Measurements from ENCODE around the gene CPN2. TPM values are rescaled to one million over a fixed set of nuclear protein-coding genes. Genes with fewer than 3 reads are reported as not detected.

Gene CPN2
- total and polyA plus RNA-seq, 2 of the 13 experiments (the other 11 are each of a cell fraction or from before 2014, with no cell fraction given) = 26.7 to 27.7 TPM

GRCh38 chr3:194320744-194321243 lies 30.3 kb downstream of the CPN2 start (continued):
- TF ChIP-seq ELK4 (CRISPR knock-in tag; IDR thresholded peaks at IDR 0.05; ENCODE audit: borderline replicate concordance) = no peak
- no peak for TF ChIP-seq ZNF790 (CRISPR knock-in tag; IDR thresholded peaks at IDR 0.05; ENCODE audit: borderline replicate concordance)
- TF ChIP-seq, protein P1, sequence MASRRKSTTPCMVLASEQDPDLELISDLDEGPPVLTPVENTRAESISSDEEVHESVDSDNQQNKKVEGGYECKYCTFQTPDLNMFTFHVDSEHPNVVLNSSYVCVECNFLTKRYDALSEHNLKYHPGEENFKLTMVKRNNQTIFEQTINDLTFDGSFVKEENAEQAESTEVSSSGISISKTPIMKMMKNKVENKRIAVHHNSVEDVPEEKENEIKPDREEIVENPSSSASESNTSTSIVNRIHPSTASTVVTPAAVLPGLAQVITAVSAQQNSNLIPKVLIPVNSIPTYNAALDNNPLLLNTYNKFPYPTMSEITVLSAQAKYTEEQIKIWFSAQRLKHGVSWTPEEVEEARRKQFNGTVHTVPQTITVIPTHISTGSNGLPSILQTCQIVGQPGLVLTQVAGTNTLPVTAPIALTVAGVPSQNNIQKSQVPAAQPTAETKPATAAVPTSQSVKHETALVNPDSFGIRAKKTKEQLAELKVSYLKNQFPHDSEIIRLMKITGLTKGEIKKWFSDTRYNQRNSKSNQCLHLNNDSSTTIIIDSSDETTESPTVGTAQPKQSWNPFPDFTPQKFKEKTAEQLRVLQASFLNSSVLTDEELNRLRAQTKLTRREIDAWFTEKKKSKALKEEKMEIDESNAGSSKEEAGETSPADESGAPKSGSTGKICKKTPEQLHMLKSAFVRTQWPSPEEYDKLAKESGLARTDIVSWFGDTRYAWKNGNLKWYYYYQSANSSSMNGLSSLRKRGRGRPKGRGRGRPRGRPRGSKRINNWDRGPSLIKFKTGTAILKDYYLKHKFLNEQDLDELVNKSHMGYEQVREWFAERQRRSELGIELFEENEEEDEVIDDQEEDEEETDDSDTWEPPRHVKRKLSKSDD (CRISPR knock-in tag; IDR thresholded peaks at IDR 0.05; ENCODE audit: low read depth) = no peak
- TF ChIP-seq, protein P2, sequence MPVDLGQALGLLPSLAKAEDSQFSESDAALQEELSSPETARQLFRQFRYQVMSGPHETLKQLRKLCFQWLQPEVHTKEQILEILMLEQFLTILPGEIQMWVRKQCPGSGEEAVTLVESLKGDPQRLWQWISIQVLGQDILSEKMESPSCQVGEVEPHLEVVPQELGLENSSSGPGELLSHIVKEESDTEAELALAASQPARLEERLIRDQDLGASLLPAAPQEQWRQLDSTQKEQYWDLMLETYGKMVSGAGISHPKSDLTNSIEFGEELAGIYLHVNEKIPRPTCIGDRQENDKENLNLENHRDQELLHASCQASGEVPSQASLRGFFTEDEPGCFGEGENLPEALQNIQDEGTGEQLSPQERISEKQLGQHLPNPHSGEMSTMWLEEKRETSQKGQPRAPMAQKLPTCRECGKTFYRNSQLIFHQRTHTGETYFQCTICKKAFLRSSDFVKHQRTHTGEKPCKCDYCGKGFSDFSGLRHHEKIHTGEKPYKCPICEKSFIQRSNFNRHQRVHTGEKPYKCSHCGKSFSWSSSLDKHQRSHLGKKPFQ (CRISPR knock-in tag; IDR thresholded peaks at IDR 0.05; ENCODE audit: insufficient replicate concordance) = no peak
- TF ChIP-seq, protein P3, sequence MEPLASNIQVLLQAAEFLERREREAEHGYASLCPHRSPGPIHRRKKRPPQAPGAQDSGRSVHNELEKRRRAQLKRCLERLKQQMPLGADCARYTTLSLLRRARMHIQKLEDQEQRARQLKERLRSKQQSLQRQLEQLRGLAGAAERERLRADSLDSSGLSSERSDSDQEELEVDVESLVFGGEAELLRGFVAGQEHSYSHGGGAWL (CRISPR knock-in tag; IDR thresholded peaks at IDR 0.05) = no peak
- TF ChIP-seq EZH2 (conservative IDR thresholded peaks at IDR 0.05; ENCODE audit: low read depth, low read length) = no peak
- TF ChIP-seq, protein P4, sequence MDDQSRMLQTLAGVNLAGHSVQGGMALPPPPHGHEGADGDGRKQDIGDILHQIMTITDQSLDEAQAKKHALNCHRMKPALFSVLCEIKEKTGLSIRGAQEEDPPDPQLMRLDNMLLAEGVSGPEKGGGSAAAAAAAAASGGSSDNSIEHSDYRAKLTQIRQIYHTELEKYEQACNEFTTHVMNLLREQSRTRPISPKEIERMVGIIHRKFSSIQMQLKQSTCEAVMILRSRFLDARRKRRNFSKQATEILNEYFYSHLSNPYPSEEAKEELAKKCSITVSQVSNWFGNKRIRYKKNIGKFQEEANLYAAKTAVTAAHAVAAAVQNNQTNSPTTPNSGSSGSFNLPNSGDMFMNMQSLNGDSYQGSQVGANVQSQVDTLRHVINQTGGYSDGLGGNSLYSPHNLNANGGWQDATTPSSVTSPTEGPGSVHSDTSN (CRISPR knock-in tag; IDR thresholded peaks at IDR 0.05; ENCODE audit: borderline replicate concordance) = no peak
- TF ChIP-seq IRX3 (CRISPR knock-in tag; IDR thresholded peaks at IDR 0.05; ENCODE audit: borderline replicate concordance, low read depth) = no peak
- no peak for TF ChIP-seq MEF2D (CRISPR knock-in tag; IDR thresholded peaks at IDR 0.05)
- TF ChIP-seq DNMT3B (CRISPR knock-in tag; conservative IDR thresholded peaks at IDR 0.05) = 0 out of 2 replicates have a peak, but pooled peaks have one; percentile 29
- TF ChIP-seq, protein P5, sequence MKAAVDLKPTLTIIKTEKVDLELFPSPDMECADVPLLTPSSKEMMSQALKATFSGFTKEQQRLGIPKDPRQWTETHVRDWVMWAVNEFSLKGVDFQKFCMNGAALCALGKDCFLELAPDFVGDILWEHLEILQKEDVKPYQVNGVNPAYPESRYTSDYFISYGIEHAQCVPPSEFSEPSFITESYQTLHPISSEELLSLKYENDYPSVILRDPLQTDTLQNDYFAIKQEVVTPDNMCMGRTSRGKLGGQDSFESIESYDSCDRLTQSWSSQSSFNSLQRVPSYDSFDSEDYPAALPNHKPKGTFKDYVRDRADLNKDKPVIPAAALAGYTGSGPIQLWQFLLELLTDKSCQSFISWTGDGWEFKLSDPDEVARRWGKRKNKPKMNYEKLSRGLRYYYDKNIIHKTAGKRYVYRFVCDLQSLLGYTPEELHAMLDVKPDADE (CRISPR knock-in tag; IDR thresholded peaks at IDR 0.05) = no peak
- TF ChIP-seq POLR2G (IDR thresholded peaks at IDR 0.05; ENCODE audit: low read depth, low read length) = no peak
- no peak for TF ChIP-seq HIC2 (CRISPR knock-in tag; IDR thresholded peaks at IDR 0.05; ENCODE audit: low read depth)
- no peak for TF ChIP-seq TOPORS (CRISPR knock-in tag; IDR thresholded peaks at IDR 0.05)
- TF ChIP-seq ZNF34 (CRISPR knock-in tag; IDR thresholded peaks at IDR 0.05; ENCODE audit: borderline replicate concordance) = no peak
- TF ChIP-seq ZNF263 (CRISPR knock-in tag; IDR thresholded peaks at IDR 0.05) = peak; percentile 29; the same call in 1 of the 2 replicates
- no peak for TF ChIP-seq ARHGAP35 (CRISPR knock-in tag; IDR thresholded peaks at IDR 0.05; ENCODE audit: borderline replicate concordance)
- TF ChIP-seq SMARCE1 (IDR thresholded peaks at IDR 0.05; ENCODE audit: borderline replicate concordance) = no peak
- TF ChIP-seq HMGA1 (CRISPR knock-in tag; conservative IDR thresholded peaks at IDR 0.05) = no peak
